GM12878 (cell line): ENCODE results near the gene TNFSF12. TPM values are rescaled to one million over a fixed set of nuclear protein-coding genes. Genes with fewer than 3 reads are reported as not detected.

Source experiments
- ATAC-seq: fragments of 200-7000 bp; cut with Tn5 transposase; 3 replicates; pipeline ENCODE4 v1.9.1; 2020; ENCODE audit warnings: mild to moderate bottlenecking, moderate library complexity
- BruUV-seq: library from RNA; stranded (reverse); fragments of 400-500 nt; replicated peaks from 2 replicates; lab custom pipeline; 2021; lab: Mats Ljungman, UMichigan
- CTCF ChIA-PET: fragments of 300-600 bp; sonication (Branson Sonifier 250); formaldehyde crosslinking; extraction: SDS; loops from one replicate; lab custom pipeline; 2021; ENCODE audit warnings: inconsistent platforms; lab: Yijun Ruan, JAX
- POLR2A ChIA-PET: fragments of 350-600 bp; formaldehyde crosslinking; extraction: SDS; loops from one replicate; lab custom pipeline; 2021; ENCODE audit warnings: inconsistent platforms; lab: Charles Lee
- RAD21 ChIA-PET: fragments of 300-600 bp; sonication (Branson Sonifier 250); formaldehyde crosslinking; loops from one replicate; lab custom pipeline; 2023; ENCODE audit warnings: antibody characterized with exemption; ENCODE audit not compliant: unreplicated experiment; lab: Charles Lee
- SMC1A ChIA-PET: fragments of 300-600 bp; sonication (Branson Sonifier 250); formaldehyde crosslinking; loops from one replicate; lab custom pipeline; 2023; ENCODE audit not compliant: unreplicated experiment, uncharacterized antibody; lab: Charles Lee
- DNase-seq: peaks from one replicate; pipeline ENCODE4 v3.0.0-alpha.2; 2011; ENCODE audit warnings: low read depth, low spot score
- FAIRE-seq: peaks from 3 replicates; lab custom pipeline; 2011; peaks lifted over from hg19 to GRCh38; lab: Jason Lieb, UNC
- H2AFZ ChIP-seq: 2 replicates; pipeline ENCODE4 v1.6.0; 2011; ENCODE audit warnings: low read depth, low read length, control low read depth; ENCODE audit not compliant: control insufficient read depth
- H3K27ac ChIP-seq: 2 replicates; pipeline ENCODE4 v1.5.1; 2011; ENCODE audit warnings: control low read depth; ENCODE audit not compliant: control insufficient read depth, insufficient read depth
- H3K27me3 ChIP-seq, 2 experiments: replicated peaks in 1 of 2; 2 replicates each; pipeline versions ENCODE4 v1.6.0 to v1.6.1; 2011; ENCODE audit warnings: low read length in 1 of 2; ENCODE audit not compliant: control insufficient read depth in 2 of 2, insufficient read depth in 2 of 2
- H3K36me3 ChIP-seq, 2 experiments: 2 replicates each; pipeline ENCODE4 v1.5.1; 2011; ENCODE audit warnings: low read length in 1 of 2; ENCODE audit not compliant: control insufficient read depth in 2 of 2, insufficient read depth in 2 of 2
- H3K4me1 ChIP-seq: 2 replicates; pipeline ENCODE4 v1.6.1; 2011; ENCODE audit warnings: mild to moderate bottlenecking, low read length, moderate library complexity, mixed read lengths; ENCODE audit not compliant: control insufficient read depth, insufficient read depth
- H3K4me2 ChIP-seq: 2 replicates; pipeline ENCODE4 v1.6.0; 2011; ENCODE audit warnings: control low read depth; ENCODE audit not compliant: control insufficient read depth, insufficient read depth
- H3K4me3 ChIP-seq: fragments of 200-600 bp; sonication (generic); 2 replicates; pipeline ENCODE4 v1.5.1; 2016
- H3K79me2 ChIP-seq: 2 replicates; pipeline ENCODE4 v1.6.0; 2011; ENCODE audit warnings: low read length; ENCODE audit not compliant: control insufficient read depth, insufficient read depth
- H3K9ac ChIP-seq: 2 replicates; pipeline ENCODE4 v1.8.0; 2011; ENCODE audit warnings: low read length, control low read depth, mixed read lengths; ENCODE audit not compliant: control insufficient read depth, insufficient read depth
- H3K9me3 ChIP-seq: replicated peaks from 3 replicates; pipeline ENCODE4 v1.5.1; 2011; ENCODE audit warnings: mild to moderate bottlenecking, low read length; ENCODE audit not compliant: control insufficient read depth, insufficient read depth
- H4K20me1 ChIP-seq: 2 replicates; pipeline ENCODE4 v1.6.0; 2011; ENCODE audit not compliant: control insufficient read depth, insufficient read depth
- KLF5 ChIP-seq: fragments of 450-650 bp; IDR thresholded peaks from 2 replicates; pipeline ENCODE4 v1.6.1; 2014; ENCODE audit warnings: mild to moderate bottlenecking; ENCODE audit not compliant: partially characterized antibody
- POLR2A ChIP-seq: IDR thresholded peaks from 2 replicates; pipeline ENCODE4 v1.6.1; 2011; ENCODE audit warnings: low read depth, mild to moderate bottlenecking, low read length
- ZNF592 ChIP-seq: fragments of 450-650 bp; IDR thresholded peaks from 2 replicates; pipeline ENCODE4 v1.6.1; 2017; ENCODE audit warnings: mild to moderate bottlenecking, moderate library complexity
- WGBS: methylation state at CpG from one replicate; pipeline ENCODE4 v1.1.6; 2016; ENCODE audit warnings: low lambda C conversion rate; ENCODE audit not compliant: insufficient replicate concordance, insufficient coverage; ENCODE audit errors: missing lambda C conversion rate; 5-methylcytosine and 5-hydroxymethylcytosine counted together
- in situ Hi-C: fragments of 300-500 bp; cut with MboI; formaldehyde crosslinking; loops from 9 replicates; pipeline ENCODE4 v1.14.3; 2018; ENCODE audit warnings: mixed read lengths
- intact Hi-C: fragments of 100-400 bp; cut with micrococcal nuclease; formaldehyde crosslinking; loops from one replicate; pipeline ENCODE4 v1.14.2; 2022; ENCODE audit not compliant: unreplicated experiment
- polyA plus RNA-seq, 11 experiments: library from polyadenylated mRNA; depleted of rRNA in 4 of 11; unstranded in 6 of 11; stranded (reverse) in 5 of 11; fragments of >200 nt; fragmentation: Nextera tagmentation in 4 of 11; fragmentation: Illumina TruSeq in 1 of 11; extraction: Ambion mirVana in 4 of 11; extraction: Trizol in 1 of 11; gene quantifications; 1 replicate in 1 of 11; 2 replicates in 10 of 11; pipeline versions ENCODE4 v1.2.1 to v1.2.3, GENCODE V29; 2011 to 2016; ENCODE audit warnings: inconsistent platforms in 2 of 11, missing spikeins in 2 of 11, low read depth in 1 of 11
- total RNA-seq, 4 experiments: library from RNA; depleted of rRNA in 3 of 4; stranded (reverse); fragments of >200 nt in 3 of 4; fragmentation: Illumina TruSeq in 1 of 4; extraction: Trizol in 1 of 4; gene quantifications; 2 replicates each; pipeline versions ENCODE4 v1.2.1 to v1.2.3, GENCODE V29; 2013 to 2021

TNFSF12 gene
- total and polyA plus RNA-seq, 10 of the 15 experiments (the other 5 are each of a cell fraction or from before 2014, with no cell fraction given): 0.32 to 7.0 (median 2.6) TPM

GRCh38 chr17:7508846-7509245, 40.0 kb upstream of the TNFSF12 start:
- no peaks in the 10 kb centered on the region for H3K4me1 ChIP-seq
- TF ChIP-seq POLR2A: peak; percentile 30; the same call in 1 of the 2 replicates
- no peak for TF ChIP-seq KLF5
- no peak for TF ChIP-seq ZNF592
- TF ChIP-seq, all 136 proteins: peak for 1
- H3K27me3 ChIP-seq: no peaks in the 10 kb centered on the region
- no peak overlapping the region for H3K9ac ChIP-seq
- FAIRE-seq: no peak
- no peaks in the 10 kb centered on the region for H4K20me1 ChIP-seq
- intact Hi-C loops (no loop called here), in situ Hi-C loops (no loop called here)
- no peak for DNase-seq
- H3K9me3 ChIP-seq: no peaks in the 10 kb centered on the region
- H3K4me3 ChIP-seq: no peak overlapping the region
- SMC1A ChIA-PET: interaction anchor here (1.1 to 1.2 kb wide), 3 partner anchors 22 to 51 kb away, joined by 3 to 4 read pairs (median 3); no protein-coding TSS in a partner anchor
- H2AFZ ChIP-seq: no peak overlapping the region
- no peak for ATAC-seq
- BruUV-seq: no TSS peak
- no peak overlapping the region for H3K4me2 ChIP-seq
- H3K27ac ChIP-seq: no peak overlapping the region
- peaks cover 34 to 40% of the 10 kb centered on the region in 2 experiments; a peak in 3 of 4 replicates for H3K36me3 ChIP-seq
- POLR2A ChIA-PET: no interaction called here
- WGBS: 92% methylated on average over 8 of the region's 9 CpGs
- RAD21 ChIA-PET: no interaction called here
- H3K79me2 ChIP-seq: no peaks in the 10 kb centered on the region
- CTCF ChIA-PET: interaction anchor here (0.6 to 1.8 kb wide), 7 partner anchors 11 to 271 kb away, joined by 3 to 4 read pairs (median 3); no protein-coding TSS in a partner anchor
